WTC11 (cell line): ENCODE measurements around the gene FER. TPM values are rescaled to one million over a fixed set of nuclear protein-coding genes. Genes with fewer than 3 reads are reported as not detected.
"Not testable (repeated sequence)": the region's sequence is repeated elsewhere in the genome, so short reads cannot be mapped to it uniquely, and the experiment has no call there.

Experiments
- ATAC-seq: fragments of 200-7000 bp; cut with Tn5 transposase; 2 replicates; pipeline ENCODE4 v1.10.0; 2021; ENCODE audit warnings: mild to moderate bottlenecking, moderate library complexity
- CTCF ChIA-PET: fragments of 300-600 bp; sonication (Branson Sonifier 250); formaldehyde crosslinking; loops from one replicate; lab custom pipeline; 2021; ENCODE audit warnings: antibody characterized with exemption; lab: Charles Lee
- POLR2A ChIA-PET: fragments of 350-600 bp; sonication (Branson Sonifier 250); formaldehyde crosslinking; loops from one replicate; lab custom pipeline; 2021; ENCODE audit warnings: antibody characterized with exemption; lab: Charles Lee
- DNase-seq: peaks from one replicate; pipeline ENCODE4 v3.0.0; 2021; ENCODE audit warnings: low spot score
- H3K27ac Mint-ChIP-seq: 2 replicates; pipeline ENCODE4 v1.8.0; 2021; ENCODE audit warnings: mixed read lengths
- H3K27me3 Mint-ChIP-seq: 2 replicates; pipeline ENCODE4 v1.8.0; 2021; ENCODE audit warnings: low read depth, mild to moderate bottlenecking, moderate library complexity, mixed read lengths
- H3K36me3 Mint-ChIP-seq: 2 replicates; pipeline ENCODE4 v1.8.0; 2021; ENCODE audit warnings: mixed read lengths
- H3K4me1 Mint-ChIP-seq: 2 replicates; pipeline ENCODE4 v1.8.0; 2022; ENCODE audit warnings: mixed read lengths
- H3K4me3 Mint-ChIP-seq: 2 replicates; pipeline ENCODE4 v1.8.0; 2021; ENCODE audit warnings: mild to moderate bottlenecking, moderate library complexity, mixed read lengths
- H3K9me3 Mint-ChIP-seq: 2 replicates; pipeline ENCODE4 v1.8.0; 2021; ENCODE audit warnings: mixed read lengths
- EMX1 ChIP-seq: fragments of 250-450 bp; sonication (Bioruptor Pico); IDR thresholded peaks from 2 replicates; pipeline ENCODE4 v1.8.0; 2021; ENCODE audit warnings: mild to moderate bottlenecking
- ERG ChIP-seq: fragments of 250-450 bp; sonication (Bioruptor Pico); IDR thresholded peaks from 2 replicates; pipeline ENCODE4 v1.8.0; 2021; ENCODE audit warnings: mild to moderate bottlenecking
- ESRRA ChIP-seq: sonication (generic); formaldehyde crosslinking; IDR thresholded peaks from 2 replicates; pipeline ENCODE4 v1.8.1; 2022; ENCODE audit warnings: mild to moderate bottlenecking, missing genetic modification reagents, borderline replicate concordance
- FOXP1 ChIP-seq: sonication (generic); formaldehyde crosslinking; IDR thresholded peaks from 2 replicates; pipeline ENCODE4 v1.8.0; 2022; ENCODE audit warnings: missing genetic modification reagents, mild to moderate bottlenecking, moderate library complexity, borderline replicate concordance
- GABPB1 ChIP-seq: sonication (generic); formaldehyde crosslinking; IDR thresholded peaks from 2 replicates; pipeline ENCODE4 v1.8.1; 2023; ENCODE audit warnings: mild to moderate bottlenecking, missing genetic modification reagents
- JUN ChIP-seq: sonication (generic); formaldehyde crosslinking; IDR thresholded peaks from 2 replicates; pipeline ENCODE4 v1.8.0; 2023; ENCODE audit warnings: mild to moderate bottlenecking, missing genetic modification reagents
- NFATC4 ChIP-seq: fragments of 250-450 bp; sonication (Bioruptor Pico); IDR thresholded peaks from 2 replicates; pipeline ENCODE4 v1.9.0; 2021; ENCODE audit warnings: mild to moderate bottlenecking
- NR1H2 ChIP-seq: sonication (generic); formaldehyde crosslinking; IDR thresholded peaks from 2 replicates; pipeline ENCODE4 v1.9.0; 2021; ENCODE audit warnings: mild to moderate bottlenecking, moderate library complexity, missing genetic modification reagents
- NR2C2 ChIP-seq: sonication (generic); formaldehyde crosslinking; IDR thresholded peaks from 2 replicates; pipeline ENCODE4 v1.8.0; 2022; ENCODE audit warnings: mild to moderate bottlenecking, missing genetic modification reagents
- OVOL2 ChIP-seq: fragments of 250-450 bp; sonication (Bioruptor Pico); IDR thresholded peaks from 2 replicates; pipeline ENCODE4 v1.9.0; 2021; ENCODE audit warnings: mild to moderate bottlenecking, borderline replicate concordance
- RELA ChIP-seq: sonication (generic); formaldehyde crosslinking; IDR thresholded peaks from 2 replicates; pipeline ENCODE4 v1.8.1; 2022; ENCODE audit warnings: missing genetic modification reagents, mild to moderate bottlenecking, borderline replicate concordance
- SMAD3 ChIP-seq: sonication (generic); formaldehyde crosslinking; IDR thresholded peaks from 2 replicates; pipeline ENCODE4 v1.8.0; 2022; ENCODE audit warnings: missing genetic modification reagents, mild to moderate bottlenecking, borderline replicate concordance
- SOX15 ChIP-seq: fragments of 250-450 bp; sonication (Bioruptor Pico); IDR thresholded peaks from 2 replicates; pipeline ENCODE4 v1.9.0; 2021; ENCODE audit warnings: mild to moderate bottlenecking
- TEAD4 ChIP-seq: sonication (generic); formaldehyde crosslinking; IDR thresholded peaks from 2 replicates; pipeline ENCODE4 v1.8.0; 2022; ENCODE audit warnings: mild to moderate bottlenecking, missing genetic modification reagents
- ZMAT4 ChIP-seq: fragments of 250-450 bp; sonication (Bioruptor Pico); IDR thresholded peaks from 2 replicates; pipeline ENCODE4 v1.9.0; 2021; ENCODE audit warnings: mild to moderate bottlenecking
- ZNF121 ChIP-seq: sonication (generic); formaldehyde crosslinking; IDR thresholded peaks from 2 replicates; pipeline ENCODE4 v1.8.0; 2023; ENCODE audit warnings: missing genetic modification reagents
- ZNF138 ChIP-seq: sonication (generic); formaldehyde crosslinking; conservative IDR thresholded peaks from 2 replicates; pipeline ENCODE4 v1.8.1; 2022; ENCODE audit warnings: mild to moderate bottlenecking, moderate library complexity, missing genetic modification reagents
- ZNF396 ChIP-seq: fragments of 250-450 bp; sonication (Bioruptor Pico); IDR thresholded peaks from 2 replicates; pipeline ENCODE4 v1.8.0; 2021; ENCODE audit warnings: mild to moderate bottlenecking, moderate library complexity, borderline replicate concordance
- ZNF416 ChIP-seq: fragments of 250-450 bp; sonication (Bioruptor Pico); IDR thresholded peaks from 2 replicates; pipeline ENCODE4 v1.9.0; 2021; ENCODE audit warnings: mild to moderate bottlenecking, inconsistent platforms
- ZNF512 ChIP-seq: sonication (generic); formaldehyde crosslinking; IDR thresholded peaks from 2 replicates; pipeline ENCODE4 v1.8.1; 2022; ENCODE audit warnings: missing genetic modification reagents, borderline replicate concordance
- total RNA-seq: library from RNA; stranded (reverse); gene quantifications from 3 replicates; pipeline ENCODE4 v1.2.3, GENCODE V29; 2021
- TF ChIP-seq, protein P1 (sequence below): sonication (generic); formaldehyde crosslinking; IDR thresholded peaks from 2 replicates; pipeline ENCODE4 v1.8.1; 2022; ENCODE audit warnings: mild to moderate bottlenecking, moderate library complexity, missing genetic modification reagents
- TF ChIP-seq, protein P2 (sequence below): fragments of 250-450 bp; sonication (Bioruptor Pico); IDR thresholded peaks from 2 replicates; pipeline ENCODE4 v2.1.2; 2022; ENCODE audit warnings: mild to moderate bottlenecking, moderate library complexity
- TF ChIP-seq, protein P3 (sequence below): sonication (generic); formaldehyde crosslinking; IDR thresholded peaks from 2 replicates; pipeline ENCODE4 v1.8.1; 2023; ENCODE audit warnings: mild to moderate bottlenecking, missing genetic modification reagents
- TF ChIP-seq, protein P4 (sequence below): fragments of 250-450 bp; sonication (Bioruptor Pico); IDR thresholded peaks from 2 replicates; pipeline ENCODE4 v1.9.0; 2021; ENCODE audit warnings: mild to moderate bottlenecking

The FER gene
- total RNA-seq, 1 experiment from 2014 or later = 13.8 TPM

- Mint-ChIP-seq H3K9me3 (0 out of 2 replicates have a peak, but pooled peaks cover 3% of the 10 kb centered on the region), H3K36me3 (0 out of 2 replicates have a peak, but pooled peaks cover 4% of the 10 kb centered on the region), H3K4me1 (peaks cover 15% of the 10 kb centered on the region), H3K27ac (no peak overlapping the region), H3K4me3 (no peak overlapping the region), H3K27me3 (no peaks in the 10 kb centered on the region)
- DNase-seq (no peak), ATAC-seq (no peak)
- ChIA-PET POLR2A (no interaction called here), CTCF (no interaction called here)
- TF ChIP-seq SOX15 (CRISPR knock-in tag) (no peak), SMAD3 (CRISPR knock-in tag) (no peak), ZMAT4 (no peak), ZNF416 (no peak), OVOL2 (no peak), JUN (CRISPR knock-in tag) (no peak), ZNF512 (CRISPR knock-in tag) (no peak), ZNF396 (CRISPR knock-in tag) (no peak), ESRRA (CRISPR knock-in tag) (no peak), ZNF138 (CRISPR knock-in tag) (no peak), NR1H2 (CRISPR knock-in tag) (no peak), TEAD4 (CRISPR knock-in tag) (no peak), RELA (CRISPR knock-in tag) (no peak)
- TF ChIP-seq, protein P1, sequence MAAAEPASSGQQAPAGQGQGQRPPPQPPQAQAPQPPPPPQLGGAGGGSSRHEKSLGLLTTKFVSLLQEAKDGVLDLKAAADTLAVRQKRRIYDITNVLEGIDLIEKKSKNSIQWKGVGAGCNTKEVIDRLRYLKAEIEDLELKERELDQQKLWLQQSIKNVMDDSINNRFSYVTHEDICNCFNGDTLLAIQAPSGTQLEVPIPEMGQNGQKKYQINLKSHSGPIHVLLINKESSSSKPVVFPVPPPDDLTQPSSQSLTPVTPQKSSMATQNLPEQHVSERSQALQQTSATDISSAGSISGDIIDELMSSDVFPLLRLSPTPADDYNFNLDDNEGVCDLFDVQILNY (CRISPR knock-in tag) = no peak
- TF ChIP-seq, protein P2, sequence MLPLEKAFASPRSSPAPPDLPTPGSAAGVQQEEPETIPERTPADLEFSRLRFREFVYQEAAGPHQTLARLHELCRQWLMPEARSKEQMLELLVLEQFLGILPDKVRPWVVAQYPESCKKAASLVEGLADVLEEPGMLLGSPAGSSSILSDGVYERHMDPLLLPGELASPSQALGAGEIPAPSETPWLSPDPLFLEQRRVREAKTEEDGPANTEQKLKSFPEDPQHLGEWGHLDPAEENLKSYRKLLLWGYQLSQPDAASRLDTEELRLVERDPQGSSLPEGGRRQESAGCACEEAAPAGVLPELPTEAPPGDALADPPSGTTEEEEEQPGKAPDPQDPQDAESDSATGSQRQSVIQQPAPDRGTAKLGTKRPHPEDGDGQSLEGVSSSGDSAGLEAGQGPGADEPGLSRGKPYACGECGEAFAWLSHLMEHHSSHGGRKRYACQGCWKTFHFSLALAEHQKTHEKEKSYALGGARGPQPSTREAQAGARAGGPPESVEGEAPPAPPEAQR (CRISPR knock-in tag) = no peak
Observed at GRCh38 chr5:108898257-108898656, 150.6 kb downstream of the FER start.

DNA sequence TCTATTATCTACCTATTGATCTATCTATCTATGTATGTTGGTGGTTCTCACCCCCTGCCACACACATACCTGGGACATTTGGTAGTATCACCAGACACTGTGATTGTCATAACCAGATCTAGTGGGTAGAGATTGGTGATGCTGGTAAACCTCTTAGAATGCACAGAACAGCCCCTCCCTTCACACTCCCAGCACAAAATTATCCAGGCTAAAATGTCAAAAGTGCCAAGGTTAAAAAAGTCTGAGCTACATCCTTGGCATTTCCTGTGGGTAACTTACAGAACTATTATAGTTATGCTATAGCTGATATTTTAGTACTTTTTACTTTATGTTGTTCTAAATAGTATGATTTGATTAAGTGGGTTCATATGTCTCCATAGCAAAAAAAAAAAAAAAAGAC is 151.0 kb downstream of the FER start:
- no peak for DNase-seq
- POLR2A ChIA-PET = no interaction called here
- Mint-ChIP-seq H3K27ac (peak overlapping the region; percentile 89), H3K4me1 (peaks cover 15% of the 10 kb centered on the region), H3K36me3 (no peaks in the 10 kb centered on the region), H3K27me3 (no peaks in the 10 kb centered on the region), H3K4me3 (no peak overlapping the region), H3K9me3 (no peaks in the 10 kb centered on the region)
- TF ChIP-seq NR2C2 (CRISPR knock-in tag) (no peak), NFATC4 (CRISPR knock-in tag) (no peak), GABPB1 (no peak), ZNF416 (no peak), ZNF396 (CRISPR knock-in tag) (no peak), ERG (CRISPR knock-in tag) (no peak), EMX1 (no peak), FOXP1 (CRISPR knock-in tag) (no peak), ZNF121 (CRISPR knock-in tag) (no peak), ZMAT4 (no peak)
- TF ChIP-seq, protein P3, sequence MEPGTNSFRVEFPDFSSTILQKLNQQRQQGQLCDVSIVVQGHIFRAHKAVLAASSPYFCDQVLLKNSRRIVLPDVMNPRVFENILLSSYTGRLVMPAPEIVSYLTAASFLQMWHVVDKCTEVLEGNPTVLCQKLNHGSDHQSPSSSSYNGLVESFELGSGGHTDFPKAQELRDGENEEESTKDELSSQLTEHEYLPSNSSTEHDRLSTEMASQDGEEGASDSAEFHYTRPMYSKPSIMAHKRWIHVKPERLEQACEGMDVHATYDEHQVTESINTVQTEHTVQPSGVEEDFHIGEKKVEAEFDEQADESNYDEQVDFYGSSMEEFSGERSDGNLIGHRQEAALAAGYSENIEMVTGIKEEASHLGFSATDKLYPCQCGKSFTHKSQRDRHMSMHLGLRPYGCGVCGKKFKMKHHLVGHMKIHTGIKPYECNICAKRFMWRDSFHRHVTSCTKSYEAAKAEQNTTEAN = no peak
- TF ChIP-seq, protein P4, sequence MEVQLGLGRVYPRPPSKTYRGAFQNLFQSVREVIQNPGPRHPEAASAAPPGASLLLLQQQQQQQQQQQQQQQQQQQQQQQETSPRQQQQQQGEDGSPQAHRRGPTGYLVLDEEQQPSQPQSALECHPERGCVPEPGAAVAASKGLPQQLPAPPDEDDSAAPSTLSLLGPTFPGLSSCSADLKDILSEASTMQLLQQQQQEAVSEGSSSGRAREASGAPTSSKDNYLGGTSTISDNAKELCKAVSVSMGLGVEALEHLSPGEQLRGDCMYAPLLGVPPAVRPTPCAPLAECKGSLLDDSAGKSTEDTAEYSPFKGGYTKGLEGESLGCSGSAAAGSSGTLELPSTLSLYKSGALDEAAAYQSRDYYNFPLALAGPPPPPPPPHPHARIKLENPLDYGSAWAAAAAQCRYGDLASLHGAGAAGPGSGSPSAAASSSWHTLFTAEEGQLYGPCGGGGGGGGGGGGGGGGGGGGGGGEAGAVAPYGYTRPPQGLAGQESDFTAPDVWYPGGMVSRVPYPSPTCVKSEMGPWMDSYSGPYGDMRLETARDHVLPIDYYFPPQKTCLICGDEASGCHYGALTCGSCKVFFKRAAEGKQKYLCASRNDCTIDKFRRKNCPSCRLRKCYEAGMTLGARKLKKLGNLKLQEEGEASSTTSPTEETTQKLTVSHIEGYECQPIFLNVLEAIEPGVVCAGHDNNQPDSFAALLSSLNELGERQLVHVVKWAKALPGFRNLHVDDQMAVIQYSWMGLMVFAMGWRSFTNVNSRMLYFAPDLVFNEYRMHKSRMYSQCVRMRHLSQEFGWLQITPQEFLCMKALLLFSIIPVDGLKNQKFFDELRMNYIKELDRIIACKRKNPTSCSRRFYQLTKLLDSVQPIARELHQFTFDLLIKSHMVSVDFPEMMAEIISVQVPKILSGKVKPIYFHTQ (CRISPR knock-in tag) = no peak
- no peak for ATAC-seq
- CTCF ChIA-PET = no interaction called here

- H3K27ac Mint-ChIP-seq, POLR2A ChIA-PET, ATAC-seq: not testable (repeated sequence)
Observed at GRCh38 chr5:108899244-108899643, 151.5 kb downstream of the FER start.

More at GRCh38 chr5:108899244-108899643, 151.5 kb downstream of the FER start:
- H3K27me3 Mint-ChIP-seq, H3K4me3 Mint-ChIP-seq, H3K9me3 Mint-ChIP-seq, CTCF ChIA-PET, DNase-seq, H3K36me3 Mint-ChIP-seq: not testable (repeated sequence)
- H3K4me1 Mint-ChIP-seq = peaks cover 15% of the 10 kb centered on the region
